ENCODE measurements around the gene OSM.

OSM gene

GRCh38 chr22:30285176-30285845, 18.7 kb upstream of the OSM start:
- DNase-seq (ENCODE audit: low spot score): no peak

DNA sequence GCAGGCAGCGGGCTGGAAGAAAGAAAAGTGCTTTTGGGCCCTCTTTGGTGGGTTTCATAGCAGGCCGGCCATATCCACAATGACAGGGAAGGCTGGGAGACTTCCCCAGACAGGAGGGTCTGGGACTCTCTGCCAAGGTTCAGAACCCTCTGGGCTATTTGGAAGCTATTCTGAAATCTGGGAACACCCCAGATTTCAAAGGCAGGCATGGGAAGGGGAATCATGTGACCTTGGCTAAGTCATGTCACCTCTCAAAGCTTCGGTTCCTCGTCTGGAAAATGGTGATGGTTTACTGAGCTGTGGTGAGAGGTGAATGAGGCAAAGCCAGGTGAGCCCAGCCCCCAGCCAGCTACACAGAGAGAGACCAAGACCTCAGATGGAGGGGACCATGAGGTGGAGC, 18.0 kb upstream of the OSM start:
- no peak for DNase-seq (ENCODE audit: low spot score)

DNA sequence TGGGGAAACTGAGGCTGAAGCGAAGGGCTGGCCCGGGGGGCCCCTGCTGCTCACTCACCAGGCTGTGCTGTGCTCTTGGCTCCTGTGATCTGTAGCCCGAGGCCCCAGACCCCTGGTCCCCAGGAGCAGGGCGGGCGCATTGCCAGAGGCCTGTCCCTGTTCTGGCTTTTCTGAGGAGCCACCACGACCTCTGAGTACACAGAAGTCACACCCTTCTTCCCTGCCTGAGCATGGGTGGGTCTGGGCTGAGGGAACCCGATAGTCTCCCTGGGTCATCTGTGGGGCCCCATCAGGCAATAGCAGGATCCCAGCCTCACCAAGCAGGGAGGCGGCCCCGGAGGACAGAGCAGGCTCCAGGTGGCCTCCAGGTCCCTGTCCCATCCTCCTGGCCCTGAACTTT, 17.5 kb upstream of the OSM start:
- no peak for DNase-seq (ENCODE audit: low spot score)

DNA sequence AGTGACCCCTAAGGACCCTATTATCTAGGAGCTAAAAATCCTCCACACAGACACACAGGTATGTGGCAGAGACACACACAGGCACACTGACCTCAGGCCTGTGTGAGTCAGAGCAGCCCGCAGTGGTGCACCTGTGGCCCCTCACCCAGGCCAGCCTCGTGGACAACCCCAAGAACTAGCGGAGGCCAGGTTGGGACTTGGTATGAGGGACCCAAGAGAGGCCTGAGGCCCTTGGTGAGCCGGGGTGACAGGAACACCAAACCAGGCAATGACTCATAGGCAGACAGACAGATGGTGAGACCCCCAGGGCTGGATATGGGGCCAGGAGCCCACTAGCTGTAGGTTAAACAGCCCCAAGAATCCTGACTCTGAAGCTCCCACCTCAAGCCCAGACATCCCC, 16.7 kb upstream of the OSM start:
- DNase-seq (ENCODE audit: low spot score): no peak

DNA sequence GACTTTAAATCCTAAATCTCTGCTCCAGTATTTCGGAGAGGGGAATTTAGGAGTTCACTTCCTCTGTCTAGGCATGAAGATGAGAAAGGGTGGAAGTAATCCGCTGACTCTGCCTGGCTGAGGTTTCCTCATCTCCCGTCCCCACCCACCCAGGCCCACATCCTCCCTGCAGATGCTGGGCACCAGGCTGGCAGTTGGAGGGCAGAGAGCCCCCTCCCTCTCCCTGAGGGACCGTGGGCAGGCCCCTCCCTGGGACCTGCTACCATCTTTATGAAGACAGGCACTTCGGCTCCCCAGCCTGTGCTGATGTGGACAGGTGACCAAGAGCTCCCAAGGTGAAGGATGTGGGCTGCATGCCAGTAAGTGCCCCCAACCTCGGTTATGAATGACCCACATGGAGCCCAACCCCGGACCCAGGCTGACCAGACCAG, 16.0 kb upstream of the OSM start:
- no peak for DNase-seq (ENCODE audit: low spot score)

- DNase-seq (ENCODE audit: low spot score): no peak
These were observed 13.9 kb upstream of the OSM start for GRCh38 chr22:30280505-30280904.

DNA sequence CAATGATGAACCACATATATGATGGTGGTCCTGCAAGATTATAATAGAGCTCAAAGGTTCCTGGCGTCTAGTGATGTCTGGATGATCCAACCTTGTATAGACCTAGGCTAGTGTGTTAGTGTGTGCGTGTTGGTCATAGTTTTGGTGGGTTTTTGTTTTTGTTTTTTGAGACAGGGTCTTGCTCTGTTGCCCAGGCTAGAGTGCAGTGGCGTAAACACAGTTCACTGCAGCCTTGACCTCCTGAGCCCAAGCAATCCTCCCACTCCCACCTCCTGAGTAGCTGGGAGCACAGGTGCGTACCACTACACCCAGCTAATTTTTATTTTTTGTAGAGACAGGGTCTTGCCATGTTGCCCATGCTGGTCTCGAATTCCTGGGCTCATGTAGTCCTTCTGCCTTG, 13.3 kb upstream of the OSM start:
- DNase-seq (ENCODE audit: low spot score): no peak

DNA sequence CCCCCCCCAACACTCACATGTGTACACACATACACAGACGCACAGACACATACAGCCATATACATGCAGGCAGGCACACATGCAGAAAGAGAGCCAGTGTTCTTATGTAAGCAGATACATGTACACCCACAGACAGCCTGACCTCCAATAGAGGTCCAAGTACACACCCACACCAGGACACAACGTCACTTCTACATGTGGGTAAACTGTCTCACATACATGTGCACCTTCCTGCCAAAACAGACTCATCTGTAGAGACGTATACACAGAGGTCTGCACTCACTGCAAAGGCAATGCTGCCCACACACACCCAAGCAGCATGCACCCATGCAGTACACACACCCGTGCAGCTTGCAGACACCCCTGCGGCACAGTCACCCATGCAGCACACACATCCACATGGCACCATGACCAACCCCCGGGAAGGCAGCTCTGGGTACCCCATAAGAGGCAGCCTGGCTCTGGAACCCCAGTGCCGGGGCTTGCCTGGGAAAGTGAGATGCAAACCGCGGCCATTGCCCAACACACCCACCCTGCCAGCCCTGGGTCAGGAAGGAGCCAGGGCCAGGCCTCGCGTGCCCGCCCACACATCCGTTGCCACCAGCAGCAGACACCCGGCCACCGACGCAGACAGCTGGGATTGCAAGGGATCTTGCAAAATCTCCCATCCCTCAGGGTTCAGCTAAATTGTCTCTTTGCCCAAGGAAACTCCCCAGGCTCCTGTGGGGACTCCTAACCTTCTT, 12.6 kb upstream of the OSM start:
- DNase-seq (ENCODE audit: low spot score): no peak

DNA sequence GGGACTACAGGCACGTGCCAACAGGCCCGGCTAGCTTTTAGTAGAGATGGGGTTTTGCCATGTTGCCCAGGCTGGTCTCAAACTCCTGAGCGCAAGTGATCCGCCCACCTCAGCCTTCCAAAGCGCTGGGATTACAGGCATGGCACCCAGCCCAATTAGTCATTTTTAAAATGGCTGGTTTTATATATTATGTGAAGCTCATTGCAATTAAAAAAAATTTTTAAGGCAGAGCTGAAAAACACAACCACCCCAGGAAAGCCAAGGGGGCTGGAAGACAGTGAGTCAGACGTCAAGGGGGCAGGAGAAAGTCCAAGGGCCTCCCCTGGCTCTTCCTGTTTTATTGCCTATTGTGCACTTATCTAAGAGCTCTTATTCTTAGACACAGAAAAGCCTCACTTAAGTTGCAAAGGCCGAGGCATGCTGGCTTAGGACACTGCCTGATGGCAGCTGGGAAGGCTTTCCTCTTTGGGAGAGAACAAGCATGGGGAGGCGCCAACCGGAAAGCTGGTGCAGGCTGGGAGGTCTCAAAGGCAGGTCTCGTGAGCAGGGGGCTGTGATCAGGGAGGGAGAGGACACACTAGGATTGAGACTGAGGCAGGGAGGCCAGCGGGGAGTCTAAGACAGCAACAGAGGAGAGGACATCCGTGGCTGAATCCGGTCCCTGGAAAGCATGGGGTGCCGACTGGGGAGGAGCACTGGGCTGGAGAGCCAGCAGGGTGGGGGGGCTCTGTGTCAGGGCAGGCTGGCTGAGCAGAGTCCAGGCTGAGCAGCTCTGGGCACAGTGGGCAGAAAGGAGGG, 11.1 kb upstream of the OSM start:
- peak; percentile 72 for DNase-seq (ENCODE audit: low spot score)

DNA sequence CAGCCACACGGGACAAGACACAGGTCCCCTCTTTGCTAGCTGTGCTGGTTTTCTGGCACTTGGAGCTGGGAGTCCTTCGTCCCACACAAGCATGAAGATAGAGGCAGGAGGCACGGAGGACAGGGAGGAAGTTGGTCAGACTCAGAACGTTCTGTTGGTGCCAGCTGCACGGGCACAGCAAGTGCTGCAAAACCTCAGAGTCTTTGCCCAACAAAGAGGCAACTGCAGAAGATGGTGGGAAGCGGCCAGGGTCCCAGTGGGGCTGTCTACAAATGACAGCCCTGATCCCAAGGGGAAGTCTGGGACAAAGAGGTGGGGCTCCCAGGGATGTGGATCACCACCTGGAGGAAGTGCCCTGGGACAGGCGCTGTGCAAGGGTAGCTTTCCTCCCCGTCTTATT, 9.4 kb upstream of the OSM start:
- DNase-seq (ENCODE audit: low spot score): no peak

DNA sequence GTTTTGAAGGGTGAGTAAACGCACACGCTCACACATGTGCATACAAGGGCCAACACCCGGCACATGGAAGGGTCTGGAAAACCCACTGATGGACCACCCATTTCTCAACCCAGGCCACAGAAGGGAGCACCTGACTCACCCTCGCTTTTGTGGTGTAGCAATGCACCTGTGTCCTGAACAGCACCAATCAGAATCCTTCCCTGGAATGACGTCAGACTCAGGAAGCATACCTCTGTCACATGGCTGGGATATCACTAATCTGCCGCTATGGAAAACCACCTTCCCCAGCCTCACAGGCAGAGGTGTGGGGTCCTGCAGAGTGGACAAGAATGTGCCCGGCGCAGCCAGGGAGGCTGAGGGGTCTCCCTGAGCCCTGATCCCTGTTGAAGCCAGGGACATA, 9.0 kb upstream of the OSM start:
- no peak for DNase-seq (ENCODE audit: low spot score)

DNA sequence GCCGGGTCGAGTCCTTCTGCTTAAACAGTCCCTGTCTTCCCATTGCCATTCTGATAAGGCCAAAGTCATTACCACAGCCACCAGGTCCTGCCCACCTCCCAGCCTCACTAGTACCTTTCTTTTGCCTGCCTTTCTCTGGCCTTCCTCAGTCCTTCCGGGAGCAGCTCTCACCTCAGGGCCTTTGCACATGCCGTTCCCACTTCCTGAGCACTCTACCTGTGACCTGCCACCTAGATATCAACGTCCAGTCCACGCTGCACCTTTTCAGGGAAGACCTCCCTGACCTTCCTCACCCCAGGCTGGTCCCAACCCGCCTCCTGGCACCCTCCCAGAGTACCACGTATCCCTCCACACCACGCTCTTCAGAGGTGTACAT, 7.8 kb upstream of the OSM start:
- no peak for DNase-seq (ENCODE audit: low spot score)

- DNase-seq (ENCODE audit: low spot score): no peak
These were observed 7.2 kb upstream of the OSM start for GRCh38 chr22:30273711-30274436.

GRCh38 chr22:30272781-30273601, 6.3 kb upstream of the OSM start:
- DNase-seq (ENCODE audit: low spot score): no peak

DNA sequence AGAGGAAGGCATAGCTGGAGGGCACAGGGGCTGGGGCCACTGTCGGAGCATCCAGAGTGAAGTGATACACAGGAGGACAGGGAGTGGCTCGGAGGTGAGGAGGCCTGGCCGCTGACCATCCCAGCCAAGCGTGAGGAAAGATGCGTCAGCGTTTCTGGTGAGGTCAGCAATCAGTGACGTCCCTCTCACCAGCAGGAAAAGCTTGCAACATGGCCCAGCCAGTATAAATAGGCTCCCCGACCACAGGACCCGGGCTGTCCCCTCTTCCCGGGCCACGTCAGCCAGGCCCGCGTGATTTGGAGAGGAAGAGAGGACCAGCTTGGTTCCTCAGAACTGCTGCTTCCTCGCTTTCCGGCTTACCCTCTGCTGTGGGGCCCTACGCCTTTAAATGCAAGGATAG, 4.2 kb upstream of the OSM start:
- DNase-seq (ENCODE audit: low spot score): no peak

DNA sequence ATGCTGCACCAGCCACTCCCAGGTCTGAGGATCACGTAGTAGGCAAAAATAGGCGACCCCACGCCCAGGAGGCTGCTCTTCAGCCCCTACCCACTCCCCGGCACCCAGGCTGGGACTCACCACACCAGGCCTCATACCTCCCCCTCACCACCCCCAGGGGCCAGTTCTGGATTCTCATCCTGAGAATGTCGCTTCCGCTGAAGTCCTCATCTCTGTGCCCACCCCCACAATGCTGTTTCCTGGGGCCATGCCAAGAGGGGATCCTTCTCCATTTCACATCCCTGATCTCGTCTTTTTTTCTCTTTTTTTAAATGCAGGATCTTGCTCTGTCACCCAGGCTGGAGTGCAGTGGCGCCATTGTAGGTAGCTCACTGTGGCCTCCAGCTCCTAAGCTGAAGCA, 1.7 kb upstream of the OSM start:
- DNase-seq (ENCODE audit: low spot score): no peak

- DNase-seq (ENCODE audit: low spot score): no peak
These were observed 991 bp upstream of the OSM start for GRCh38 chr22:30267382-30268302.

- no peak for DNase-seq (ENCODE audit: low spot score)
These were observed 717 bp downstream of the OSM start for GRCh38 chr22:30265823-30266444.

- no peak for DNase-seq (ENCODE audit: low spot score)
These were observed 1.4 kb downstream of the OSM start for GRCh38 chr22:30265131-30265720.

- DNase-seq (ENCODE audit: low spot score): no peak
These were observed 2.8 kb downstream of the OSM start for GRCh38 chr22:30263883-30264282.

Measured in COLO829 (cell line).